Testis (tissue), 3 donors: ENCODE measurements around the gene CCDC80. TPM values are rescaled to one million over a fixed set of nuclear protein-coding genes. Genes with fewer than 3 reads are reported as not detected.
"Not testable (repeated sequence)": the region's sequence is repeated elsewhere in the genome, so short reads cannot be mapped to it uniquely, and the experiment has no call there.

Experiments
- DNase-seq: peaks from one replicate; pipeline ENCODE4 v3.0.0-alpha.2; 2019
- H3K27ac ChIP-seq, 2 donors: fragments of 200-600 bp; sonication (generic); one replicate each; pipeline ENCODE4 v1.5.1; 2019
- H3K27me3 ChIP-seq: fragments of 200-600 bp; sonication (generic); one replicate; pipeline ENCODE4 v1.5.1; 2019
- H3K36me3 ChIP-seq: fragments of 200-600 bp; sonication (generic); one replicate; pipeline ENCODE4 v1.5.1; 2017; ENCODE audit warnings: low read depth; ENCODE audit errors: missing control alignments
- H3K4me1 ChIP-seq: fragments of 200-600 bp; sonication (generic); one replicate; pipeline ENCODE4 v1.5.1; 2019
- H3K4me3 ChIP-seq, 2 donors: fragments of 200-600 bp; sonication (generic); one replicate each; pipeline ENCODE4 v1.5.1; 2017 to 2019
- H3K9me3 ChIP-seq: fragments of 200-600 bp; sonication (generic); one replicate; pipeline ENCODE4 v1.5.1; 2017
- POLR2A ChIP-seq: fragments of 450-650 bp; IDR thresholded peaks from one replicate; pipeline ENCODE4 v1.6.1; 2017; ENCODE audit warnings: antibody characterized with exemption, mild to moderate bottlenecking, moderate library complexity
- WGBS, 2 donors: methylation state at CpG; one replicate each; pipeline ENCODE4 v1.1.5; 2018; 5-methylcytosine and 5-hydroxymethylcytosine counted together
- intact Hi-C: fragments of 100-400 bp; cut with DNase I; formaldehyde crosslinking; loops from one replicate; pipeline ENCODE4 v1.15.1; 2023; ENCODE audit warnings: low total_unique reads
- polyA plus RNA-seq: library from polyadenylated mRNA; stranded (reverse); fragments of 350-450 nt; fragmentation: Illumina TruSeq; extraction: RNeasy Lipid Tissue Mini Kit (QIAGEN cat#74804); gene quantifications from one replicate; pipeline ENCODE4 v1.2.3, GENCODE V29; 2014; ENCODE audit warnings: low read depth, low replicate concordance; ENCODE audit not compliant: insufficient read depth
- total RNA-seq, 2 donors: library from RNA; depleted of rRNA; stranded (reverse); fragments of >200 nt; gene quantifications; one replicate each; pipeline ENCODE4 v1.2.3, GENCODE V29; 2016
- TF ChIP-seq, protein P1 (sequence below), 3 experiments: fragments of 450-650 bp in 2 of 3; fragments of 200-600 bp in 1 of 3; sonication (generic) in 1 of 3; IDR thresholded peaks; one replicate each; pipeline ENCODE4 v1.5.1; 2016 to 2019; ENCODE audit warnings: antibody characterized with exemption in 3 of 3, mild to moderate bottlenecking in 2 of 3, moderate library complexity in 1 of 3

The CCDC80 gene
- total and polyA plus RNA-seq, 3 donors from 2014 or later: 13.8 to 159 (median 18.8) TPM

- intact Hi-C loops: no loop called here
- no peaks in the 10 kb centered on the region for H3K27me3 ChIP-seq
- no peaks in the 10 kb centered on the region for H3K9me3 ChIP-seq
- H3K4me3 ChIP-seq: no peak overlapping the region
- no peaks in the 10 kb centered on the region for H3K4me1 ChIP-seq
- no peak overlapping the region for H3K27ac ChIP-seq
- DNase-seq: no peak
- WGBS, 2 donors: 79 to 88% methylated on average over 5 of the region's 5 CpGs
- H3K36me3 ChIP-seq: no peaks in the 10 kb centered on the region
- TF ChIP-seq POLR2A: no peak
- TF ChIP-seq, protein P1, sequence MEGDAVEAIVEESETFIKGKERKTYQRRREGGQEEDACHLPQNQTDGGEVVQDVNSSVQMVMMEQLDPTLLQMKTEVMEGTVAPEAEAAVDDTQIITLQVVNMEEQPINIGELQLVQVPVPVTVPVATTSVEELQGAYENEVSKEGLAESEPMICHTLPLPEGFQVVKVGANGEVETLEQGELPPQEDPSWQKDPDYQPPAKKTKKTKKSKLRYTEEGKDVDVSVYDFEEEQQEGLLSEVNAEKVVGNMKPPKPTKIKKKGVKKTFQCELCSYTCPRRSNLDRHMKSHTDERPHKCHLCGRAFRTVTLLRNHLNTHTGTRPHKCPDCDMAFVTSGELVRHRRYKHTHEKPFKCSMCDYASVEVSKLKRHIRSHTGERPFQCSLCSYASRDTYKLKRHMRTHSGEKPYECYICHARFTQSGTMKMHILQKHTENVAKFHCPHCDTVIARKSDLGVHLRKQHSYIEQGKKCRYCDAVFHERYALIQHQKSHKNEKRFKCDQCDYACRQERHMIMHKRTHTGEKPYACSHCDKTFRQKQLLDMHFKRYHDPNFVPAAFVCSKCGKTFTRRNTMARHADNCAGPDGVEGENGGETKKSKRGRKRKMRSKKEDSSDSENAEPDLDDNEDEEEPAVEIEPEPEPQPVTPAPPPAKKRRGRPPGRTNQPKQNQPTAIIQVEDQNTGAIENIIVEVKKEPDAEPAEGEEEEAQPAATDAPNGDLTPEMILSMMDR (IDR thresholded peaks at IDR 0.05): no peak
Measured at GRCh38 chr3:112672716-112673541, 32.0 kb upstream of the CCDC80 start.

DNA sequence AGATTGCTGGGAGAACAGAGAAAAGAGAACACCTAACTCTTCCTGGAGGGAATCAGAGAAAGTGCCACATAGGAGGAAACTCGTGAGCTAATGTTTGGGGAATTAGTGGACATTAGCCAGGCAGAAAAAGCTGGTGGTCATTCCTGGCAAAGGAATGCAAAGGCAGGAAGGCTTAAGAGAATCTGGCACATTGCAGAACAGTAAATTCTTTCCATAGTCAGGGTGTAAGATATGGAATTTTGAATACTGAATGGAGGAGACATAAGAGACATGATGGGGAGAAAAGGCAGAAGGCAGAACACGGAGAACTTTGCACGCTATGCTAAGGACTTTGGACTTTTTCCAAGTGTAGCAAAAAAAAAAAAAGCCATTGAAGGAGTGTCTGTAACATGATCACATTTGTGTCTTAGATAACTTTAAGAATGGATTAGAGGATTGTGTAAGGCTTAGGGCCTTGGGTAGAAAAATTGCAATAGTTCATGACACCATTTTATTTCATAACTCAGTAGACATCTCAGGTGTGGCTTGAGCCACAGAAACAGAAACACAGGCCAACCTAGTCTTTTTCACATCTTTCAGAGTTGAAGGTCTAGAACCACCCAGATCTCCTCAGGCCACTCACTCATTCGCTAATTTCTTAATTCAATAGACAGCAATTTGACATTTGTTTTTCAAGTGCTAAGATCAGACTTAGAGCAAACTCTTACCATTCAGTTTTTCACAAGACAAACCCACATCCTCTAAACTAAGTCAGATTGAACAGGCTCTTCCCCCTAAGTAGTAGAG, 31.2 kb upstream of the CCDC80 start:
- H3K27ac ChIP-seq: no peak overlapping the region

DNA sequence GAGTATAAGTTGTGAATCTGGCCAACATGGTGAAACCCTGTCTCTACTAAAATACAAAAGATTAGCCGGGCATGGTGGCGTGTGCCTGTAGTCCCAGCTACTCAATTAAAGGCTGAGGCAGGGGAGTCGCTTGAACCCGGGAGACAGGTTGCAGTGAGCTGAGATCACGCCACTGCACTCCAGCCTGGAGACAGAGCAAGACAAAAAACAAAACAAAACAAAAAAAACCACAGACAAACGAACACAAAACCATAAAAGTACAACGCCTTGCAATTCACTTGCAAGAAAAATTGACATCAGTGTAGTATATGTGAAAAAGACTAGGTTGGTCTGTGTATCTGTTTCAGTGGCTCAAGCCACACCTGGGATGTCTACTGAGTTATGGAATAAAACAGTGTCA, 29.9 kb upstream of the CCDC80 start:
- Histone ChIP-seq H3K27me3 (no peaks in the 10 kb centered on the region), H3K36me3 (no peaks in the 10 kb centered on the region), H3K4me3 (no peak overlapping the region), H3K4me1 (no peaks in the 10 kb centered on the region), H3K9me3 (no peaks in the 10 kb centered on the region), H3K27ac (no peak overlapping the region)
- DNase-seq: no peak
- TF ChIP-seq, protein P1 (IDR thresholded peaks at IDR 0.05): no peak
- TF ChIP-seq POLR2A: no peak
- WGBS, 2 donors: 91 to 92% methylated on average over 7 of the region's 7 CpGs
- intact Hi-C loops: no loop called here

More for the DNA sequence above, 31.2 kb upstream of the CCDC80 start:
- no peaks in the 10 kb centered on the region for H3K27me3 ChIP-seq
- no peak for DNase-seq
- WGBS, 2 donors: 43 to 52% methylated on average over 4 of the region's 4 CpGs
- no peak overlapping the region for H3K4me3 ChIP-seq
- intact Hi-C loops: no loop called here
- H3K36me3 ChIP-seq: no peaks in the 10 kb centered on the region
- no peaks in the 10 kb centered on the region for H3K9me3 ChIP-seq
- TF ChIP-seq, protein P1 (IDR thresholded peaks at IDR 0.05): no peak
- TF ChIP-seq POLR2A: no peak
- no peaks in the 10 kb centered on the region for H3K4me1 ChIP-seq

DNA sequence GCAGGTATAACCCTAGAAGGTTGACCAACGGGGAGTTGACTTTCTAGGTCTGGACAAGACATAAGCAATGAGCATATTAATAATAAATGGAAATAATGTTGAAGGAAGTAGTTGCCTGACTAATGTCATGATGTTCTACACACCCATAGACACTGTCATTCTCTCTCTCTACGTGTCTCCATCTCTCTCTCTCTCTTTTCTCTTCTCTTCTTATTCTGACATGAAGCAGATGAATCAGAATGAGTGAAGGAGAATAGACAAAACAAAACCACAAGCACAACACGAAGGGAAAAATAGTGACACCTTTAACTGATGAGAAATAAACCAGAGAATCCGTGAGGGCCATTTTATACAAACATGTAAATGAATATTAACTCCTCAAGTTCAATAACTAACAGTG, 26.7 kb upstream of the CCDC80 start:
- intact Hi-C loops: no loop called here
- no peak for DNase-seq
- no peak overlapping the region for H3K4me3 ChIP-seq
- no peaks in the 10 kb centered on the region for H3K9me3 ChIP-seq
- H3K27me3 ChIP-seq: no peaks in the 10 kb centered on the region
- 82 to 88% methylated on average over 4 of the region's 4 CpGs for WGBS, 2 donors
- no peak overlapping the region for H3K27ac ChIP-seq
- no peaks in the 10 kb centered on the region for H3K36me3 ChIP-seq
- H3K4me1 ChIP-seq: no peaks in the 10 kb centered on the region
- TF ChIP-seq POLR2A: no peak
- TF ChIP-seq, protein P1 (IDR thresholded peaks at IDR 0.05): no peak

DNA sequence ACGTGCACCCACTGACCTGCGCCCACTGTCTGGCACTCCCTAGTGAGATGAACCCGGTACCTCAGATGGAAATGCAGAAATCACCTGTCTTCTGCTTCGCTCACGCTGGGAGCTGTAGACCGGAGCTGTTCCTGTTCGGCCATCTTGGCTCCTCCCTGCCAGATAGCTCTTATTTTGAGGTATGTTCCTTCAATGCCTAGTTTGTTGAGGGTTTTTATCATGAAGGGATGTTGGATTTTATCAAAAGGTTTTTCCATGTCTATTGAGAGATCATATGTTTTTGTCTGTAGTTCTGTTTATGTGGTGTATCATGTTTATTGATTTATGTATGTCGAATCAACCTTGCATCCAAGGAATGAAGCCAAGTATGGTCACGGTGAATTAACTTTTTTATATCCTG, 24.1 kb upstream of the CCDC80 start:
- intact Hi-C loops, H3K4me1 ChIP-seq, H3K9me3 ChIP-seq, DNase-seq, H3K27ac ChIP-seq, H3K4me3 ChIP-seq, H3K27me3 ChIP-seq, H3K36me3 ChIP-seq: not testable (repeated sequence)
- WGBS, 2 donors: 84 to 94% methylated on average over 6 to 9 of the region's 9 CpGs
